CD1c-positive myeloid dendritic cell (primary cell): Measurements from ENCODE around the gene LMCD1.

Experiments
- DNase-seq: peaks from one replicate; pipeline ENCODE4 v3.0.0-alpha.2; 2016; ENCODE audit errors: extremely low spot score

LMCD1 gene

GRCh38 chr3:8618950-8619349, 117.3 kb downstream of the LMCD1 start:
- no peak for DNase-seq

- no peak for DNase-seq
Observed at GRCh38 chr3:8619548-8619947, 117.9 kb downstream of the LMCD1 start.

- no peak for DNase-seq
Observed at GRCh38 chr3:8621141-8621540, 119.5 kb downstream of the LMCD1 start.

- DNase-seq, result no peak
Observed at GRCh38 chr3:8621872-8622271, 120.2 kb downstream of the LMCD1 start.

- DNase-seq, result peak; percentile 56
Observed at GRCh38 chr3:8622873-8623691, 121.5 kb downstream of the LMCD1 start.

- DNase-seq, result no peak
Observed at GRCh38 chr3:8623741-8624140, 122.1 kb downstream of the LMCD1 start.
